ENCODE data around the gene VAMP2.

Gene VAMP2

GRCh38 chr17:8121681-8122421 lies 40.9 kb downstream of the VAMP2 start:
- peak in 2 of 3 experiments; percentile 45 to 49 for DNase-seq

- DNase-seq: no peak
Observed at GRCh38 chr17:8121407-8121680, 41.4 kb downstream of the VAMP2 start.

DNA sequence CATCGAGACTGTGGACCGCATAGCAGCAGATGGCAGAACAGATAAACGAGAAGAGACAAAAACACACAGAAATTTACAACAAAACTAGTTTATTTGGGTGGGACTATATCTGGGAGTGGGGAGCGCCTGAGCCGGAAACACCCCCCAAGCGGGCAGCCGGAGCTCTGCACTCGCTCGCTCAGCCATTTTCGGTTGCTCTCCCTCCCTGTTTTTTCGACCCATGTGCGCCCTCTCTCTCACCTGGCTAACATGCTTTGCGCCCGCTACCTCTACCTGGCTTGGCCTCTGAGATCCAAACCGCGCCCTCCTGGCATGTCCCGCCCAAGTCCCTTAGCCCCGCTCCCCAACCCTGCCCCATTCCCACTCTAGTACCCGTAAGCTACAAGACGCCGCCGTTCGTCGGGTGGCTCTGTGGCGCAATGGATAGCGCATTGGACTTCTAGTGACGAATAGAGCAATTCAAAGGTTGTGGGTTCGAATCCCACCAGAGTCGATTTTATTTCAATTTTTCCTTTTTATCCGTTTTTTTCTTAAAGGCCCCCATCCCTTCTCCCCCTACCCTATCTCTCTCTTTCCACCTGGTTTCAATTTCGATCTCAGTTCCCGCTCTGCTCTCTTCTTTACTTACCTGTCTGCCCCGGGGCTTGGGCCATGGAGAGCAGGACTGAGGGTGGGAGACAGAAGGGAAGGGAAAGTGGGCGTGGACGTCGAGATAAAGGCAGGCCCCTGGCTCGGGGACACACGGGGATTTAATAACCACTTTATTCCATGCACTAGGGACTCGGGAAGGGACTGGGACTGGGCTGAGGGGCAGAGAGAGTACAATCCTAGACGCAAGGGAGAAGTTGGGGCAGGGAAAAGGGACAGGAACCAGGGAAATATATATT lies 42.0 kb downstream of the VAMP2 start:
- DNase-seq: peak; percentile 18 to 73 (median 65)

GRCh38 chr17:8119581-8120519 lies 42.9 kb downstream of the VAMP2 start:
- DNase-seq: peak; percentile 74 to 95 (median 84)

GRCh38 chr17:8118769-8119580 lies 43.8 kb downstream of the VAMP2 start:
- DNase-seq: peak; percentile 71 to 89 (median 76)

DNA sequence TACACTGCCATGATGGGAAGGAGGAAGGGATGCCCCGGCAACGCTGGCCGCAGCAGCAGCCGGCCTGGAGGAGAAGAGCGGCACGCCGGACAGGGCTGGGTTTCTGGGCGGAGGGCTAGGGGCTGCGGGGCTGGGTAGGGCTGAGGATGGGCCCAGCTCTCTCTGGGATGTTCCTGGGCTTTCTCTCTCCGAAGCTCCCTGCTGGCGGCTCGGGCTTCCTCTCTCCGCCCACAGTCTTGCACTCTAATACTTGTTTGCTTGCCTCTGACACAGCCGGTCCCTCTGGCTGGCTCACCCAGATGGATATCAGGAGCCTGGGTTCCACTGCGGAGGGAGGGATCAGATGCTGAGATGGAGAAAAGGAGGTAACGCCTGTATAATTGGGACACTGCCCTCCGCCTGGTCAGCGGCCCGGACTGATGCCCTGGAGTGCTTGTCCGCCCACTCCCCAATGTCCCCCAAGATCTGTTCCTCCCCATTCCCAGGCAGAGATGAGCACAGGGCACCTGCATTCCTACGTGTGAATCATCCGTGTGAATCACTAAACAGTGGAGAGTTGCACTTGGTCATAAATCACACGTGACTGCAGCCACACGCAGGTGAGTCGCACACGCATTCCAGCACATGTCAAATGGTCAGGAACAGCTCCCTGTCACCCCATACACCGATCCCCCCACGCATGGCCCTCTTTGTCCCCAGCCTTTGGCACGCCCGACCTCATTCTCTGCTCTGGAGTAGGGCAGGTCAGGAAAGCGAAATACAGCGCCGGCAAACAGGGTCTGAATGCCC lies 44.6 kb downstream of the VAMP2 start, which contains the start of gene ALOXE3:
TSS of gene ALOXE3 (minus strand) at position 535 of the 789 bp plus-strand sequence. CDS start at position 11, 524 bp downstream.
- DNase-seq: peak in 2 of 3 experiments; percentile 29 to 56

GRCh38 chr17:8117367-8117979 lies 45.3 kb downstream of the VAMP2 start:
- peak in 2 of 3 experiments; percentile 4 to 48 for DNase-seq

GRCh38 chr17:8116776-8117175 lies 46.0 kb downstream of the VAMP2 start:
- no peak for DNase-seq

GRCh38 chr17:8110907-8111306 lies 51.8 kb downstream of the VAMP2 start:
- no peak for DNase-seq

- DNase-seq: no peak
Observed at GRCh38 chr17:8110456-8110804, 52.3 kb downstream of the VAMP2 start.

- DNase-seq: peak; percentile 50 to 59 (median 58)
Observed at GRCh38 chr17:8109661-8110455, 52.9 kb downstream of the VAMP2 start.

Data from NCI-H1417 (cell line).